Measurements from ENCODE around the gene GBP2.
"Not testable (repeated sequence)": the region's sequence is repeated elsewhere in the genome, so short reads cannot be mapped to it uniquely, and the experiment has no call there.

- TF ChIP-seq CTCF, POLR2A (IDR thresholded peaks at IDR 0.05): not testable (repeated sequence)
Measured at GRCh38 chr1:89080068-89080467, 45.8 kb downstream of the GBP2 start.
